ENCODE data around the gene CISD3.

DNA sequence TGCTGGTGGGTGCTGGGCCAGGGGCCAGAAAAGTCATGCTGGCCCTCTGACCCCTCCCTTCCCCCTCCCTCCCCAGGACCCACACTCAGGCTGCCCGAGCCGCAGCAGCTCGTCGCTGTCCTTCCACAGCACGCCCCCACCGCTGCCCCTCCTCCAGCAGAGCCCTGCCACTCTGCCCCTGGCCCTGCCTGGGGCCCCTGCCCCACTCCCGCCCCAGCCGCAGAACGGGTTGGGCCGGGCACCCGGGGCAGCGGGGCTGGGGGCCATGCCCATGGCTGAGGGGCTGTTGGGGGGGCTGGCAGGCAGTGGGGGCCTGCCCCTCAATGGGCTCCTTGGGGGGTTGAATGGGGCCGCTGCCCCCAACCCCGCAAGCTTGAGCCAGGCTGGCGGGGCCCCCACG, 8.3 kb upstream of the CISD3 start:
- TF ChIP-seq SUZ12 (IDR thresholded peaks at IDR 0.05; ENCODE audit: extremely low read depth, insufficient read depth, insufficient read length) = no peak
- no peak for TF ChIP-seq YY1 (IDR thresholded peaks at IDR 0.05; ENCODE audit: insufficient read depth, insufficient read length)
- TF ChIP-seq ZNF274 (IDR thresholded peaks at IDR 0.05; ENCODE audit: low read depth, low read length) = no peak

Measured in NT2/D1 (cell line).